Natural killer cell (primary cell): ENCODE measurements around the gene FNBP1L. TPM values are rescaled to one million over a fixed set of nuclear protein-coding genes. Genes with fewer than 3 reads are reported as not detected.

Experiments used
- ATAC-seq, 3 donors: fragments of 150-1000 bp in 2 of 3; fragments of 200-7000 bp in 1 of 3; cut with Tn5 transposase; 1 replicate in 1 of 3; 2 replicates in 2 of 3; pipeline ENCODE4 v1.10.0; 2021; ENCODE audit warnings: mild to moderate bottlenecking in 2 of 3, moderate library complexity in 2 of 3
- DNase-seq, 2 donors: peaks; one replicate each; pipeline versions ENCODE4 v3.0.0 to v3.0.0-alpha.2; 2013 to 2021; ENCODE audit warnings: mixed read lengths in 1 of 2
- H3K27ac ChIP-seq: one replicate; pipeline ENCODE4 v1.5.1; 2013; ENCODE audit warnings: mild to moderate bottlenecking, low read length
- H3K27me3 ChIP-seq: one replicate; pipeline ENCODE4 v1.6.1; 2013; ENCODE audit warnings: low read length; ENCODE audit not compliant: control insufficient read depth, insufficient read depth
- H3K36me3 ChIP-seq: one replicate; pipeline ENCODE4 v1.6.1; 2013; ENCODE audit warnings: low read length; ENCODE audit not compliant: control insufficient read depth, insufficient read depth
- H3K4me1 ChIP-seq: one replicate; pipeline ENCODE4 v1.6.1; 2013; ENCODE audit warnings: low read length; ENCODE audit not compliant: control insufficient read depth, insufficient read depth
- H3K4me3 ChIP-seq: one replicate; pipeline ENCODE4 v1.5.1; 2013; ENCODE audit warnings: low read length
- H3K9me3 ChIP-seq: one replicate; pipeline ENCODE4 v1.6.1; 2013; ENCODE audit warnings: low read length; ENCODE audit not compliant: control insufficient read depth, insufficient read depth
- H3K27ac Mint-ChIP-seq, 2 donors: one replicate each; pipeline ENCODE4 v1.8.0; 2022; ENCODE audit warnings: mild to moderate bottlenecking in 2 of 2, mixed read lengths in 2 of 2, moderate library complexity in 1 of 2
- H3K27me3 Mint-ChIP-seq, 2 donors: one replicate each; pipeline ENCODE4 v1.8.0; 2022; ENCODE audit warnings: low read depth in 2 of 2, mixed read lengths in 2 of 2
- H3K36me3 Mint-ChIP-seq: one replicate; pipeline ENCODE4 v1.8.0; 2022; ENCODE audit warnings: mixed read lengths
- H3K4me1 Mint-ChIP-seq, 2 donors: one replicate each; pipeline ENCODE4 v1.8.0; 2022; ENCODE audit warnings: mixed read lengths in 2 of 2
- H3K4me3 Mint-ChIP-seq: one replicate; pipeline ENCODE4 v1.8.0; 2022; ENCODE audit warnings: mild to moderate bottlenecking, moderate library complexity, mixed read lengths
- H3K9me3 Mint-ChIP-seq, 2 donors: one replicate each; pipeline ENCODE4 v1.8.0; 2022; ENCODE audit warnings: mixed read lengths in 2 of 2
- CTCF ChIP-seq: fragments of 200-600 bp; IDR thresholded peaks from one replicate; pipeline ENCODE4 v1.8.0; 2022; ENCODE audit warnings: antibody characterized with exemption
- WGBS: methylation state at CpG from one replicate; pipeline ENCODE4 v1.1.7; 2013; ENCODE audit warnings: missing lambda C conversion rate; ENCODE audit not compliant: insufficient coverage; 5-methylcytosine and 5-hydroxymethylcytosine counted together
- intact Hi-C: fragments of 100-400 bp; cut with micrococcal nuclease; formaldehyde crosslinking; loops from one replicate; pipeline ENCODE4 v1.14.2; 2022
- total RNA-seq, 4 donors: library from RNA; stranded (reverse); fragments of 120-200 nt in 1 of 4; gene quantifications; one replicate each; pipeline versions ENCODE4 v1.2.3 to v1.2.4, GENCODE V29; 2013 to 2022

The FNBP1L gene
- total RNA-seq, 3 donors from 2014 or later (not counting 1 experiment from before 2014, with no cell fraction given), result 0.33 to 6.7 (median 0.84) TPM

- Mint-ChIP-seq H3K36me3 (no peaks in the 10 kb centered on the region), H3K9me3 (no peaks in the 10 kb centered on the region), H3K27me3 (peaks cover 6 to 34% of the 10 kb centered on the region in 2 donors), H3K4me1 (no peaks in the 10 kb centered on the region), H3K27ac (no peak overlapping the region), H3K4me3 (no peak overlapping the region)
- intact Hi-C loops, result loop anchor here (10.0 kb wide), 1 partner anchor 135 kb away; no protein-coding TSS in a partner anchor
- Histone ChIP-seq H3K27ac (no peak overlapping the region), H3K4me1 (no peaks in the 10 kb centered on the region), H3K36me3 (no peaks in the 10 kb centered on the region), H3K9me3 (no peaks in the 10 kb centered on the region), H3K4me3 (no peak overlapping the region), H3K27me3 (peaks cover 6% of the 10 kb centered on the region)
- WGBS, result 74% methylated on average over 3 of the region's 4 CpGs
- ATAC-seq (no peak), DNase-seq (no peak)
- TF ChIP-seq CTCF, result no peak
These were observed 7.6 kb upstream of the FNBP1L start for GRCh38 chr1:93440272-93440671.

- H3K27ac ChIP-seq, result no peak overlapping the region
- Mint-ChIP-seq H3K36me3 (no peaks in the 10 kb centered on the region), H3K4me3 (no peak overlapping the region), H3K27ac (no peak overlapping the region), H3K27me3 (peaks cover 9 to 34% of the 10 kb centered on the region in 2 donors), H3K9me3 (no peaks in the 10 kb centered on the region), H3K4me1 (no peaks in the 10 kb centered on the region)
- peaks cover 6% of the 10 kb centered on the region for H3K27me3 ChIP-seq
- intact Hi-C loops, result loop anchor here (10.0 kb wide), 1 partner anchor 136 kb away; no protein-coding TSS in a partner anchor
- 93% methylated on average over 4 of the region's 4 CpGs for WGBS
- no peak for TF ChIP-seq CTCF
- H3K9me3 ChIP-seq, result no peaks in the 10 kb centered on the region
- no peak overlapping the region for H3K4me3 ChIP-seq
- ATAC-seq (no peak), DNase-seq (no peak)
- H3K36me3 ChIP-seq, result no peaks in the 10 kb centered on the region
- H3K4me1 ChIP-seq, result no peaks in the 10 kb centered on the region
These were observed 7.2 kb upstream of the FNBP1L start for GRCh38 chr1:93440706-93441105.

GRCh38 chr1:93441589-93441988 lies 6.3 kb upstream of the FNBP1L start:
- no peak overlapping the region for H3K27ac ChIP-seq
- Mint-ChIP-seq H3K4me3 (no peak overlapping the region), H3K4me1 (peaks cover 0 to under 1% of the 10 kb centered on the region in 2 donors), H3K27ac (no peak overlapping the region), H3K36me3 (no peaks in the 10 kb centered on the region), H3K9me3 (no peaks in the 10 kb centered on the region), H3K27me3 (peaks cover 9 to 38% of the 10 kb centered on the region in 2 donors)
- ATAC-seq (no peak), DNase-seq (no peak)
- H3K9me3 ChIP-seq, result no peaks in the 10 kb centered on the region
- H3K4me1 ChIP-seq, result no peaks in the 10 kb centered on the region
- no peak overlapping the region for H3K4me3 ChIP-seq
- intact Hi-C loops, result loop anchor here (10.0 kb wide), 1 partner anchor 137 kb away; no protein-coding TSS in a partner anchor
- no peaks in the 10 kb centered on the region for H3K36me3 ChIP-seq
- peaks cover 6% of the 10 kb centered on the region for H3K27me3 ChIP-seq
- TF ChIP-seq CTCF, result no peak

- ATAC-seq (no peak), DNase-seq (no peak)
- no peak for TF ChIP-seq CTCF
- peaks cover 3% of the 10 kb centered on the region for H3K27me3 ChIP-seq
- Mint-ChIP-seq H3K4me1 (peaks cover 2 to 6% of the 10 kb centered on the region in 2 donors), H3K36me3 (no peaks in the 10 kb centered on the region), H3K27me3 (peaks cover 15 to 43% of the 10 kb centered on the region in 2 donors), H3K9me3 (no peaks in the 10 kb centered on the region), H3K27ac (no peak overlapping the region), H3K4me3 (no peak overlapping the region)
- no peaks in the 10 kb centered on the region for H3K36me3 ChIP-seq
- 71% methylated on average over 10 of the region's 11 CpGs for WGBS
- no peak overlapping the region for H3K27ac ChIP-seq
- H3K4me1 ChIP-seq, result peaks cover under 1% of the 10 kb centered on the region
- H3K4me3 ChIP-seq, result no peak overlapping the region
- intact Hi-C loops, result loop anchor here (10.0 kb wide), 1 partner anchor 137 kb away; no protein-coding TSS in a partner anchor
- no peaks in the 10 kb centered on the region for H3K9me3 ChIP-seq
These were observed 5.8 kb upstream of the FNBP1L start for GRCh38 chr1:93442008-93442666.
